ENCODE results near the gene SOST.
A peak's percentile ranks its signal among the peaks of the same experiment; 100 is the strongest.

GRCh38 chr17:43790311-43790940 is 31.8 kb upstream of the SOST start:
- peak; percentile 14 to 20 for TF ChIP-seq CTCF (conservative IDR thresholded peaks at IDR 0.05 in 1 of 2, IDR thresholded peaks at IDR 0.05 in 1 of 2; ENCODE audit: low read depth in 1 of 2, low read length in 2 of 2)
- TF ChIP-seq EZH2 (IDR thresholded peaks at IDR 0.05; ENCODE audit: low read length, missing control alignments) = no peak

All from fibroblast of lung (primary cell).